ENCODE results near the gene ADAM8.

DNA sequence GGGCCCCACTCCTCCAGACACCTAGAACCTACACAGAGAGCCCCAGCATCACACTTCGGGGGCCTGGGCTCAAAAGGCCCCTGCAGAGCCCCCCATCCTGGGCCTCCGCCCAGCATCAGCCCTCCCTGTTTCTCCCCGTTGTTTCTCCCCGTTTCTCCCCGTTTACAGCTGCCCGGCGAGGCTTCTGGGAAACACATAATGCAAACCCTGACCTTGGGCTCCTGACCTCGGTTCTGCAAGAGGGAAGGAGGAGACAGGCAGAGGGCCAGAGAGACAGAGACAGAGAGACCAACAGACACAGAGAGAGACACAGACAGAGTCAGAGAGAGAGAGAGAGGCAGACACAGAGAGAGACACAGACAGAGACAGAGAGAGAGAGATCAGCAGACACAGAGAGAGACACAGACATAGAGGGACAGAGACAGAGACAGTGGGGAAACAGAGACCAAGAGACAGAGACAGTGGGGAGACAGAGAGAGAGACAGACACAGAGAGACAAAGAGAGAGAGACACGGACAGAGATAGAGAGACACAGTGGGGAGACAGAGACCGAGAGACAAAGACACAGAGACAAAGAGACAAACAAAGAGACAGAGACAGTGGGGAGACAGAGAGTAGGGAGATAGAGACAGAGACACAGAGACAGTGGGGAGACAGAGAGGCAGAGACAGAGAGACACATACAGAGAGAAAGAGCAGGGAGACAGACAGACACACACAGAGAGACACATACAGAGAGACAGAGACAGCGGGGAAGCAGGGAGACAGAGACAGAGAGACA lies 26.5 kb downstream of the ADAM8 start:
- TF ChIP-seq, protein P1, sequence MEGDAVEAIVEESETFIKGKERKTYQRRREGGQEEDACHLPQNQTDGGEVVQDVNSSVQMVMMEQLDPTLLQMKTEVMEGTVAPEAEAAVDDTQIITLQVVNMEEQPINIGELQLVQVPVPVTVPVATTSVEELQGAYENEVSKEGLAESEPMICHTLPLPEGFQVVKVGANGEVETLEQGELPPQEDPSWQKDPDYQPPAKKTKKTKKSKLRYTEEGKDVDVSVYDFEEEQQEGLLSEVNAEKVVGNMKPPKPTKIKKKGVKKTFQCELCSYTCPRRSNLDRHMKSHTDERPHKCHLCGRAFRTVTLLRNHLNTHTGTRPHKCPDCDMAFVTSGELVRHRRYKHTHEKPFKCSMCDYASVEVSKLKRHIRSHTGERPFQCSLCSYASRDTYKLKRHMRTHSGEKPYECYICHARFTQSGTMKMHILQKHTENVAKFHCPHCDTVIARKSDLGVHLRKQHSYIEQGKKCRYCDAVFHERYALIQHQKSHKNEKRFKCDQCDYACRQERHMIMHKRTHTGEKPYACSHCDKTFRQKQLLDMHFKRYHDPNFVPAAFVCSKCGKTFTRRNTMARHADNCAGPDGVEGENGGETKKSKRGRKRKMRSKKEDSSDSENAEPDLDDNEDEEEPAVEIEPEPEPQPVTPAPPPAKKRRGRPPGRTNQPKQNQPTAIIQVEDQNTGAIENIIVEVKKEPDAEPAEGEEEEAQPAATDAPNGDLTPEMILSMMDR (optimal IDR thresholded peaks at IDR 0.05 in 1 of 3, IDR thresholded peaks at IDR 0.05 in 1 of 3, conservative IDR thresholded peaks at IDR 0.05 in 1 of 3; ENCODE audit: extremely low read depth in 1 of 3, insufficient read depth in 2 of 3, low read length in 3 of 3): no peak
- peak; percentile 22 for TF ChIP-seq EZH2 (IDR thresholded peaks at IDR 0.05; ENCODE audit: low read length)

Measured in keratinocyte (primary cell).